Karpas-422 (cell line): ENCODE results near the gene INSIG2. TPM values are rescaled to one million over a fixed set of nuclear protein-coding genes. Genes with fewer than 3 reads are reported as not detected.

ENCODE experiments used
- DNase-seq: peaks from one replicate; pipeline ENCODE4 v3.0.0-alpha.2; 2015
- H2AFZ ChIP-seq: fragments of 200-600 bp; sonication (generic); 2 replicates; pipeline ENCODE4 v1.6.1; 2014; ENCODE audit warnings: antibody characterized with exemption, low read length, mixed read lengths
- H3K27ac ChIP-seq: fragments of 200-600 bp; sonication (generic); 2 replicates; pipeline ENCODE4 v1.5.1; 2014; ENCODE audit warnings: mild to moderate bottlenecking, low read length, moderate library complexity
- H3K27me3 ChIP-seq: fragments of 200-600 bp; sonication (generic); 2 replicates; pipeline ENCODE4 v1.6.1; 2014; ENCODE audit warnings: low read length, mixed read lengths
- H3K36me3 ChIP-seq: fragments of 200-600 bp; sonication (generic); 2 replicates; pipeline ENCODE4 v1.6.1; 2014; ENCODE audit warnings: low read length, mixed read lengths; ENCODE audit not compliant: insufficient read depth
- H3K4me1 ChIP-seq: fragments of 200-600 bp; sonication (generic); 2 replicates; pipeline ENCODE4 v1.6.1; 2014; ENCODE audit warnings: mild to moderate bottlenecking, low read length, mixed read lengths
- H3K4me2 ChIP-seq: fragments of 200-600 bp; sonication (generic); 2 replicates; pipeline ENCODE4 v1.6.1; 2014; ENCODE audit warnings: low read length, low read depth, mild to moderate bottlenecking; ENCODE audit not compliant: poor library complexity, severe bottlenecking
- H3K4me3 ChIP-seq: fragments of 200-600 bp; sonication (generic); 2 replicates; pipeline ENCODE4 v1.5.1; 2014; ENCODE audit warnings: mild to moderate bottlenecking, antibody characterized with exemption, low read length, mixed read lengths
- H3K79me2 ChIP-seq: fragments of 200-600 bp; sonication (generic); 2 replicates; pipeline ENCODE4 v1.6.1; 2014; ENCODE audit warnings: mild to moderate bottlenecking, low read length, mixed read lengths
- H3K9ac ChIP-seq: fragments of 200-600 bp; sonication (generic); 2 replicates; pipeline ENCODE4 v1.6.0; 2014; ENCODE audit warnings: low read length
- H3K9me2 ChIP-seq: fragments of 200-600 bp; sonication (generic), shearing (Covaris generic); replicated peaks from 2 replicates; pipeline ENCODE4 v1.6.0; 2014; ENCODE audit warnings: mild to moderate bottlenecking, low read length, moderate library complexity; ENCODE audit not compliant: insufficient read depth
- H3K9me3 ChIP-seq: fragments of 300-700, 200-600 bp; sonication (generic); 2 replicates; pipeline ENCODE4 v1.6.1; 2014; ENCODE audit warnings: low read length, mixed read lengths
- H4K20me1 ChIP-seq: fragments of 200-600 bp; sonication (generic); 2 replicates; pipeline ENCODE4 v1.6.1; 2014; ENCODE audit warnings: mild to moderate bottlenecking, antibody characterized with exemption, low read length, low read depth; ENCODE audit not compliant: insufficient read depth
- total RNA-seq: library from RNA; depleted of rRNA; stranded (reverse); fragments of >200 nt; shearing (Covaris generic); gene quantifications from 2 replicates; pipeline ENCODE4 v1.2.3, GENCODE V29; 2014; ENCODE audit warnings: low replicate concordance

Gene INSIG2
- total RNA-seq, 1 experiment from 2014 or later, result 37.6 TPM

DNA sequence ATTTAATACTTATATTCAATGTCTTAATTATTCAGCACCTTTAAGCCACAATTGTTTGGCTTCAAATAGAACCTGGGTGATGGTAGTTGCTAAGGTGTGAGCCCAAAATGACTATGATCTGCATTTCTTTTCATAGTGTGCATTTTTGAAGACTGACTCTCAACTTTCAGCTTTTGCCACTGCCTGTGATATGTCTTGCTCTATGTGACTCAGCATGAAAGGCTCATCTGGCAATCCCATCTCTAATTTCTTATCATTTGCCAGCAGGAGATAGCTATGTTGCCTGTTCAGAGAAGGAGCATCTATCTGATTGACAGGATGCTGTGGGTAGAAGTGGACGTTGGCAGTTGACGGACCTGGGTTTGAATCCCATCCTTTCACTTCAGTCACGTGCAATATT is 39.9 kb upstream of the INSIG2 start:
- no peaks in the 10 kb centered on the region for H3K9me2 ChIP-seq
- H3K4me2 ChIP-seq, result no peak overlapping the region
- H4K20me1 ChIP-seq, result no peaks in the 10 kb centered on the region

DNA sequence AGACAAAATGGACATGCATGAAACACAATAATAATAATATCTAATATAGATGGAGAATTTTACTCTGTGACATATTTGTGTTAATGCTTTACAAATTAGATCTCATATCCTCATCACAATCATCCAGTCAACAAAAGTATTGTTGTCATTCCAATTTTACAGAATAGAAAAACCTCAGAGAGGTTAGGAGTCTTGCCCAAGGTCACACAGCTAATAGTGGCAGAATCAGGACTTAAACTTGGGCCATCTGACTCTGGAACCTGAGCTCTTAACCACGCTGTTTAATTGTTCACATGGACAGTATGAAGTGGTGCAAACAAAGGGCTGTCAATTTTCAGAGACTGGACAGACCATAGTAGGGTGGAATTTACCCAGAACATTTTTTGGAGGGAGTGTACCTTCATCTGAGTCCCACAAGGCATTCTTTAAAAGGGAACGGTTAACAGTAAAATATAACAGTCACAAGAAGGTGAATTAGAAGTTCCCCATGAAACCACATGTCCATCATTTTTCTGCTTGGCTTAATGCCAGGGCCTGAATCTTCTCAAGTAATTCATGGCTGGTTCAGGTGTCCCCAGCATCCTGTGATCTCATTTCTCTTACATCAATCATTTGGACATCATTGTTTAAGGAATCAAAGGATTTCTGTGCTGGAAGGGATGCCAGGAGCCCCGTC is 39.0 kb upstream of the INSIG2 start:
- Histone ChIP-seq H3K4me1 (peaks cover 70% of the 10 kb centered on the region), H3K9me2 (no peaks in the 10 kb centered on the region), H3K4me3 (no peak overlapping the region), H3K9me3 (no peaks in the 10 kb centered on the region), H3K9ac (peak overlapping the region; percentile 21; the same call in 1 of the 2 replicates), H3K27ac (peak overlapping the region; percentile 61), H3K4me2 (peak overlapping the region; percentile 43), H4K20me1 (no peaks in the 10 kb centered on the region), H3K36me3 (no peaks in the 10 kb centered on the region), H3K79me2 (no peaks in the 10 kb centered on the region), H3K27me3 (no peaks in the 10 kb centered on the region), H2AFZ (peak overlapping the region; percentile 61)
- DNase-seq, result peak; percentile 85

More for the DNA sequence above, 39.9 kb upstream of the INSIG2 start:
- H3K9ac ChIP-seq, result no peak overlapping the region
- H3K27me3 ChIP-seq, result no peaks in the 10 kb centered on the region
- H3K36me3 ChIP-seq, result no peaks in the 10 kb centered on the region
- peak overlapping the region; percentile 61 for H3K27ac ChIP-seq
- H3K4me3 ChIP-seq, result no peak overlapping the region
- no peaks in the 10 kb centered on the region for H3K79me2 ChIP-seq
- H3K4me1 ChIP-seq, result peaks cover 62% of the 10 kb centered on the region
- DNase-seq, result no peak
- peak overlapping the region; percentile 65; the same call in 1 of the 2 replicates for H2AFZ ChIP-seq
- H3K9me3 ChIP-seq, result no peaks in the 10 kb centered on the region

DNA sequence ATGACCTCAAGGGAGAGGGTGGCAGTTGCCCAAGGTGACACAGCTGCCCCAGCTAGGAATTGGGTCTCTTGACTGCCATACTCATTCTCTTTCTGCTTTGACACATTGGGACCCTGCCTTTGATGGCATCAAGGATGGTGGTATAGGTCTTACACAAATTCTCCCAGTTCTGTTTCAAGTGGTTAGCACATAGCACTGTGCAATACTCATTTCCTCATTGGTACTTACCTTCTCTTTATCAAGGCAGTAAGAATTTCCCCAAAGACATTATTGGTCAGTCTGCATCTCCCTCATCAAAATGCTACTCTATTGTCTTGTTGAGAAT is 38.5 kb upstream of the INSIG2 start:
- no peak overlapping the region for H3K9ac ChIP-seq
- peaks cover 75% of the 10 kb centered on the region for H3K4me1 ChIP-seq
- peak overlapping the region; percentile 61 for H3K27ac ChIP-seq
- no peaks in the 10 kb centered on the region for H3K27me3 ChIP-seq
- no peaks in the 10 kb centered on the region for H3K9me2 ChIP-seq
- no peak overlapping the region for H3K4me3 ChIP-seq
- H3K9me3 ChIP-seq, result no peaks in the 10 kb centered on the region
- peak overlapping the region; percentile 43 for H3K4me2 ChIP-seq
- H2AFZ ChIP-seq, result peak overlapping the region; percentile 61
- no peak for DNase-seq
- H3K79me2 ChIP-seq, result no peaks in the 10 kb centered on the region
- H4K20me1 ChIP-seq, result no peaks in the 10 kb centered on the region
- H3K36me3 ChIP-seq, result no peaks in the 10 kb centered on the region

DNA sequence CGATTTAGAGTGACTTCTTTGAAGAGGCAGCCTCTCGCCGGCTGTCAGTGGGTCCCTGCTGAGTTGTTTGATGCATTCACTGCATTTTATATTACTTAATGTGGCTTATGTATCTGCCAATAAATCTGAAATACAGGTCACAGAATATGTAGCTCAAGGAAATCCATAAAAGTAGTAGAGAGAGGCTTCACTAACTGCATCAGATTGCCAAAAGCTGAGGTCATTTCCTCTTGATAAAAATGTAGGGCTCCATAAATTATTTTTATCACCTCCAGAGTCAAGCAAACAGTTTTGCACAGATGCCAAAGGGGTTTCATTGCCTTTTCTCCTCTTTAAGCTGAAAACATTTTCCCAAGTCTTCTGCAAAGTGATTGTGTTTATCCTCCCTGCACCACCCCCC is 37.9 kb upstream of the INSIG2 start:
- Histone ChIP-seq H3K79me2 (no peaks in the 10 kb centered on the region), H3K4me3 (no peak overlapping the region), H4K20me1 (no peaks in the 10 kb centered on the region), H3K9me3 (no peaks in the 10 kb centered on the region), H3K4me1 (peaks cover 82% of the 10 kb centered on the region), H3K36me3 (no peaks in the 10 kb centered on the region), H3K27ac (peak overlapping the region; percentile 61), H3K27me3 (no peaks in the 10 kb centered on the region), H3K9ac (no peak overlapping the region), H2AFZ (0 out of 2 replicates have a peak overlapping the region, but pooled peaks have one; percentile 61), H3K9me2 (no peaks in the 10 kb centered on the region), H3K4me2 (peak overlapping the region; percentile 43)
- DNase-seq, result no peak

DNA sequence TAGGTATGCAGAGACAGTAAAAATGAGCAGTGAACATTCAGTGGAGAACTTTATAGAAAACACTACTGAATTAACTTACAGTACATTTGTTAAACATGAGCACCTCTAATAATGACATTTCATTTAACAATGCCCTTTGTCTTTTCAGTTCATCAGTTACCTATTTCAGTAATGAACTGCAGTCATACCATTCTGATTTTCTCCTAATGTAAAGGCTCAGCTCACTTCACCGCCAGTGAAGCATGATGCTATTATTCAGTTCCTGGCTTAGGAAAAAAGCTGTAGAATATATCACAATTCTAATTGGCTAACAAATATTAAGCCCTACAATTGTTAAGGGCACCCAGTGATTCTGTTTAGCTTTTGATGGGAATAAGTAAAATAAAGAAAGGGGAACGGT is 37.3 kb upstream of the INSIG2 start:
- DNase-seq, result no peak
- Histone ChIP-seq H3K27ac (peak overlapping the region; percentile 61), H3K9ac (no peak overlapping the region), H3K9me3 (no peaks in the 10 kb centered on the region), H3K4me1 (peaks cover 87% of the 10 kb centered on the region), H3K36me3 (no peaks in the 10 kb centered on the region), H4K20me1 (no peaks in the 10 kb centered on the region), H3K4me3 (no peak overlapping the region), H3K79me2 (no peaks in the 10 kb centered on the region), H3K9me2 (no peaks in the 10 kb centered on the region), H3K27me3 (no peaks in the 10 kb centered on the region), H2AFZ (0 out of 2 replicates have a peak overlapping the region, but pooled peaks have one; percentile 61), H3K4me2 (no peak overlapping the region)

DNA sequence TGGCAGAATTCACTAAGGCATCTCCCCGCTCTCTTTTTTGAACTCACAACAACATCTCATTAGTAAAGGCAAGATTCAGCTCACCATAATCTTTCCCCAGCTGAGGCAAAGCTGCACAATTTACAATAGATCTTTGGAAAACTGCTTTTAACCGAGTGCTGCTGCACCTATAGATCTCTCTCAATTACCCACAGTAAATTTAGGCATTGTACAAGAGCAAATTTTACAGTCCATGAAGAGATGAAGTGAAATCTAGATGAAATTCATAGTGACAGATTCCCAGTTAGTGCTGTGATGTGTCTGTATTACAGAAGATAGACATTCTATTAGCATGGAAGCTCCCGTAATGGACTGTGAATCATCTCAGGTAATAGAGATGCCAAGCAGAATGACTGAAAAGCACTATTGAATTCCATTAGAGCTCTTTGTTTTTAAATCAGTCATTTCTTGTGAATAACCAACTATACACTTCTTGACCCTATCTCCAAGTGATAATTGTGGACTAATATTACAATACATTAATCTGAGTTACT is 36.4 kb upstream of the INSIG2 start:
- Histone ChIP-seq H3K9ac (no peak overlapping the region), H3K4me3 (no peak overlapping the region), H4K20me1 (no peaks in the 10 kb centered on the region), H3K27me3 (no peaks in the 10 kb centered on the region), H3K27ac (0 out of 2 replicates have a peak overlapping the region, but pooled peaks have one; percentile 6), H3K4me2 (no peak overlapping the region), H2AFZ (0 out of 2 replicates have a peak overlapping the region, but pooled peaks have one; percentile 15), H3K79me2 (no peaks in the 10 kb centered on the region), H3K36me3 (no peaks in the 10 kb centered on the region), H3K9me2 (no peaks in the 10 kb centered on the region), H3K9me3 (no peaks in the 10 kb centered on the region), H3K4me1 (peaks cover 92% of the 10 kb centered on the region)
- DNase-seq, result no peak

DNA sequence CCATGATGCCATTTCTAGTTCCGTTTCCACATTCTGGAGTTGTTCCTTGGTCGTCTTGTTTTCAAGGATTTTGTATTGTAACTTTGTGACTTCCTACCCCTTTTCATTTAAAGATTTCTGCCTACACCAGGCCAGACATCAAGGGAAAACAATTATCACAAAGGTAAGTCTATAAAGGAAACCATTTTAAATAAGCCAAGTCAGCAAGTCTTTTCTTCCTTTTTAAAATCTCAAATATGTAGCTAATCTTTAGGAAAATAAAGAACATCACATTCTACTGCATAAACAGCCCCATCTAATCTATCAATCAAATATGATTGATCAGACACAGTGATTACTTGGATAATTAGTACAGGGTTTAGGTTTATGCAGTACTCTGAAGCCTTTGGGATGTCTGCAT is 35.8 kb upstream of the INSIG2 start:
- H3K79me2 ChIP-seq, result no peaks in the 10 kb centered on the region
- H3K27ac ChIP-seq, result no peak overlapping the region
- no peak for DNase-seq
- no peak overlapping the region for H3K9ac ChIP-seq
- H3K4me3 ChIP-seq, result no peak overlapping the region
- H3K4me2 ChIP-seq, result no peak overlapping the region
- H3K27me3 ChIP-seq, result no peaks in the 10 kb centered on the region
- 0 out of 2 replicates have a peak overlapping the region, but pooled peaks have one; percentile 44 for H2AFZ ChIP-seq
- no peaks in the 10 kb centered on the region for H3K9me3 ChIP-seq
- H3K9me2 ChIP-seq, result no peaks in the 10 kb centered on the region
- H4K20me1 ChIP-seq, result no peaks in the 10 kb centered on the region
- H3K4me1 ChIP-seq, result peaks cover 92% of the 10 kb centered on the region
- no peaks in the 10 kb centered on the region for H3K36me3 ChIP-seq

DNA sequence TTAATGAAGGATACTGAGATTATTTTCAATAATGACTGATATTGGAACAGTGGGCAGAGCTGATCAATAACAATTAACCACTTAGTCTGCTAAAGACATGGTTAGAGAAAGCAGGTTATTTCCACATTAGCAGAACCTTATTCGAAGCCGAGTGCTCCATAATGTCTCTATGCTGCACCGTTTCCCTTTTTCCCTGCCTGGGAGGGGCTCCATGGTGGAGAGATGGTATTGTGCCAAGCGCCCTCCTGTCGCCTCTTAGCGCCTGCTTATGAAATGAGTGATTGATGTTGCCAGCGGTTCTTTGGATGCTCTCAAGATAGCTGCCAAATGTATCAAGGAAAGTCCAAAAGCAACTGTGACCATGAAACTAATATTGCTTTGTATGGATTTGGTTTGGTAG is 34.6 kb upstream of the INSIG2 start:
- Histone ChIP-seq H3K9me2 (no peaks in the 10 kb centered on the region), H3K36me3 (no peaks in the 10 kb centered on the region), H3K4me2 (no peak overlapping the region), H3K27me3 (no peaks in the 10 kb centered on the region), H3K27ac (peak overlapping the region; percentile 97), H4K20me1 (no peaks in the 10 kb centered on the region), H3K79me2 (no peaks in the 10 kb centered on the region), H3K9me3 (no peaks in the 10 kb centered on the region), H3K9ac (no peak overlapping the region), H2AFZ (no peak overlapping the region), H3K4me1 (peaks cover 92% of the 10 kb centered on the region), H3K4me3 (no peak overlapping the region)
- DNase-seq, result no peak
